Left lung (tissue), 10 donors: ENCODE results near the gene RAMP2. TPM values are rescaled to one million over a fixed set of nuclear protein-coding genes. Genes with fewer than 3 reads are reported as not detected.

Experiments
- ATAC-seq: fragments of 200-7000 bp; cut with Tn5 transposase; one replicate; pipeline ENCODE4 v1.9.1; 2020; ENCODE audit warnings: moderate library complexity
- DNase-seq, 4 donors: peaks; one replicate each; pipeline ENCODE4 v3.0.0-alpha.2; 2013 to 2020
- H3K27ac ChIP-seq, 2 donors: fragments of 200-600 bp; sonication (generic) in 1 of 2; one replicate each; pipeline versions ENCODE4 v1.5.0 to v1.8.0; 2020 to 2021
- H3K27me3 ChIP-seq, 2 donors: fragments of 200-600 bp; sonication (generic) in 1 of 2; one replicate each; pipeline versions ENCODE4 v1.5.0 to v1.8.0; 2020 to 2021
- H3K36me3 ChIP-seq, 2 donors: fragments of 200-600 bp; sonication (generic) in 1 of 2; one replicate each; pipeline versions ENCODE4 v1.5.0 to v1.8.0; 2020 to 2021
- H3K4me1 ChIP-seq, 2 donors: fragments of 200-600 bp; one replicate each; pipeline ENCODE4 v1.8.0; 2021
- H3K4me3 ChIP-seq, 2 donors: fragments of 200-600 bp; sonication (generic) in 1 of 2; one replicate each; pipeline versions ENCODE4 v1.5.0 to v1.8.0; 2020 to 2021; ENCODE audit warnings: mild to moderate bottlenecking in 1 of 2
- H3K9me3 ChIP-seq, 2 donors: fragments of 200-600 bp; sonication (generic) in 1 of 2; one replicate each; pipeline versions ENCODE4 v1.5.0 to v1.8.0; 2020 to 2021
- intact Hi-C, 2 donors: fragments of 100-400 bp; cut with DNase I; formaldehyde crosslinking; loops; one replicate each; pipeline versions ENCODE4 v1.11.2 to v1.14.2; 2022
- polyA plus RNA-seq, 6 donors: library from polyadenylated mRNA; unstranded; fragments of 120-200 nt; gene quantifications; one replicate each; pipeline ENCODE4 v1.2.1, GENCODE V29; 2013; ENCODE audit not compliant: insufficient read length in 6 of 6
- total RNA-seq, 2 donors: library from RNA; stranded (reverse); fragmentation: NEBNext Ultra II Directional; extraction: Animal tissue kit (Norgen Biotek cat#: 25700); gene quantifications; one replicate each; pipeline ENCODE4 v1.2.1, GENCODE V29; 2021
- TF ChIP-seq, protein P1 (sequence below), 2 donors: fragments of 200-600 bp; sonication (generic) in 1 of 2; IDR thresholded peaks; one replicate each; pipeline versions ENCODE4 v1.5.0 to v1.8.0; 2021; ENCODE audit warnings: antibody characterized with exemption in 2 of 2
- donor health status: DM: no; HTN: yes; CAD: no.
- donor health status: DM: no; HTN: no; CAD: no.

RAMP2 gene
- total and polyA plus RNA-seq, 8 donors = 76.1 to 213 (median 173) TPM

DNA sequence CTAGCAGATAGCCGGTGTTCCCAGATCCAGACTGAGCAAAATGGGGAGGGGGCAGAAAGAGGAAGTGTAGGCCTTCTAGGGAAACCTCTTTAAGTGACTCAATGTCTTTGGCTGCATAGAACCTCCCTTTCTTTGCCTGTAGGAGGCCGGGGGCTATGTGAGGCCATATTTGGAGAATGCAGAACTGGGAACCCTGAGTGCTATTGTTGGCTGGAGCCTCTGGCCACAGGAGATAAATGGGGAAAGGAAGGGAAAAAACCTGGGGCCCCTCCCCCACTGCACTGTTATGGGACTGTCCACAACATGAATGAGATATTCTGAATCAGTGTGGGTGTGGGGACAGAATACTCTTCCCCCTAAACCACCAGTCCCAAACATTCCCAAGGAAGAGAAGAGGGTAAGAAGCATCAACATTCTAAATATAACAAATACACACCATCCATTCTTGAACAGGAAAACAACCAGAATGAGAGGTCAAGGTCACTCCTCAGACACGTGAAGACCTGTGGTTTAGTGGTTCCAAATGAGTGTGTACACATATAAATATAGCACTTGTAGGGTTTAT, 14.6 kb downstream of the RAMP2 start:
- H3K36me3 ChIP-seq = peaks cover 0 to 53% of the 10 kb centered on the region in 2 donors
- no peak overlapping the region for H3K4me3 ChIP-seq
- ATAC-seq = no peak
- DNase-seq = no peak
- H3K27me3 ChIP-seq = peaks cover 2 to 10% of the 10 kb centered on the region in 2 donors
- H3K27ac ChIP-seq = no peak overlapping the region
- intact Hi-C loops = no loop called here
- TF ChIP-seq, protein P1, sequence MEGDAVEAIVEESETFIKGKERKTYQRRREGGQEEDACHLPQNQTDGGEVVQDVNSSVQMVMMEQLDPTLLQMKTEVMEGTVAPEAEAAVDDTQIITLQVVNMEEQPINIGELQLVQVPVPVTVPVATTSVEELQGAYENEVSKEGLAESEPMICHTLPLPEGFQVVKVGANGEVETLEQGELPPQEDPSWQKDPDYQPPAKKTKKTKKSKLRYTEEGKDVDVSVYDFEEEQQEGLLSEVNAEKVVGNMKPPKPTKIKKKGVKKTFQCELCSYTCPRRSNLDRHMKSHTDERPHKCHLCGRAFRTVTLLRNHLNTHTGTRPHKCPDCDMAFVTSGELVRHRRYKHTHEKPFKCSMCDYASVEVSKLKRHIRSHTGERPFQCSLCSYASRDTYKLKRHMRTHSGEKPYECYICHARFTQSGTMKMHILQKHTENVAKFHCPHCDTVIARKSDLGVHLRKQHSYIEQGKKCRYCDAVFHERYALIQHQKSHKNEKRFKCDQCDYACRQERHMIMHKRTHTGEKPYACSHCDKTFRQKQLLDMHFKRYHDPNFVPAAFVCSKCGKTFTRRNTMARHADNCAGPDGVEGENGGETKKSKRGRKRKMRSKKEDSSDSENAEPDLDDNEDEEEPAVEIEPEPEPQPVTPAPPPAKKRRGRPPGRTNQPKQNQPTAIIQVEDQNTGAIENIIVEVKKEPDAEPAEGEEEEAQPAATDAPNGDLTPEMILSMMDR (IDR thresholded peaks at IDR 0.05) = no peak
- H3K4me1 ChIP-seq = peaks cover 11 to 33% of the 10 kb centered on the region in 2 donors
- no peaks in the 10 kb centered on the region for H3K9me3 ChIP-seq

GRCh38 chr17:42778570-42778969, 17.5 kb downstream of the RAMP2 start:
- Histone ChIP-seq H3K36me3 (peaks cover 0 to 53% of the 10 kb centered on the region in 2 donors), H3K27ac (no peak overlapping the region), H3K4me3 (no peak overlapping the region), H3K9me3 (no peaks in the 10 kb centered on the region), H3K27me3 (peaks cover 31 to 40% of the 10 kb centered on the region in 2 donors), H3K4me1 (peaks cover 11 to 30% of the 10 kb centered on the region in 2 donors)
- DNase-seq (no peak), ATAC-seq (no peak)
- intact Hi-C loops = no loop called here
- TF ChIP-seq, protein P1 (IDR thresholded peaks at IDR 0.05) = no peak

- Histone ChIP-seq H3K27ac (no peak overlapping the region), H3K4me3 (no peak overlapping the region), H3K9me3 (no peaks in the 10 kb centered on the region), H3K27me3 (peaks cover 40 to 48% of the 10 kb centered on the region in 2 donors), H3K36me3 (peaks cover 0 to 53% of the 10 kb centered on the region in 2 donors), H3K4me1 (peaks cover 6 to 27% of the 10 kb centered on the region in 2 donors)
- intact Hi-C loops = no loop called here
- TF ChIP-seq, protein P1 (IDR thresholded peaks at IDR 0.05) = no peak
- ATAC-seq = no peak
- DNase-seq = no peak
Observed at GRCh38 chr17:42779304-42779935, 18.4 kb downstream of the RAMP2 start.

DNA sequence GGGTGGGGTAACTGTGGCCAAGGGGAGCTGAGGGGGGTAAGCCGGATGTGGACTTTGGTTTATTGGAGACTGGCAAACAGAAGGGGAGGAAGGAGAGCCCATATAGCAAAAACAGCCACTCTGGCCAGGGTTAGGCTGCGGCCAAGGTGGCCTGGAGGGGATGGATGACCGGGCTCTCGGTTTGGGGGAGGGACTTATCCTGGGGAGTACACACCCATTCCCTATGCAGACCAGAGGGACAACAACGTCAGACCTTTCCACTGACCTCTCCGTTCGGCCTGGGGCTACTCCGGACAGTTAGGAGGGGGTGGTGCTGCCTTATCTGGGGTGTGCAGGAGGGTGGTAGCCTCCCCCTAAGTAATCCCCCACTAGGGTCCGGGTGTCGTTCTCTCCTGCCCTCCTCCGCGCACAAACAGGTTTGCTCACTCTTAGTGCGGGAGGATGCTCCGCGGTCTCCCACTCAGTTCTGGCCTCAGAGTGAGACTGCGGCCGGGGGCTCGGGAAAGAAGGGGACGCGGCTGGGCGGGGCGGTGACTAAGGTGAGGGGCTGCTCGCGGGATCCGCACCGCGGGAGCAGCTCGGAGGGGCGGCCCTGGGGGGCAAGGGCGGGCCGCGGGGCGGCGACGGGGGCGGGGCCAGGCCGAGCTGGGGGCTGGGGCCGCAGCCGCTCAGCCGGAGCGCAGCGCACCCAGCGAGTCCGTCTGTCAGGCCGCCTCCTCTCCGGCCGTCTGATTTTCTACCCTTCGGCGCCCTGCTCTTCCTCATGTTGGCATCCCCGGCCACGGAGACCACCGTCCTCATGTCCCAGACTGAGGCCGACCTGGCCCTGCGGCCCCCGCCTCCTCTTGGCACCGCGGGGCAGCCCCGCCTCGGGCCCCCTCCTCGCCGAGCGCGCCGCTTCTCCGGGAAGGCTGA, 19.2 kb downstream of the RAMP2 start, which contains the start of gene WNK4:
WNK4 (plus strand) TSS at position 675 of the 915 bp plus-strand sequence; CDS start at position 764, 89 bp downstream.
- DNase-seq = peak in 1 of 4 donors; percentile 78
- intact Hi-C loops = no loop called here
- peaks cover 47 to 56% of the 10 kb centered on the region in 2 donors for H3K27me3 ChIP-seq

More for the DNA sequence above, 19.2 kb downstream of the RAMP2 start, which contains the start of gene WNK4:
- Histone ChIP-seq H3K36me3 (peaks cover 0 to 48% of the 10 kb centered on the region in 2 donors), H3K27ac (no peak within 1 kb of the TSS), H3K4me1 (peaks cover 6 to 26% of the 10 kb centered on the region in 2 donors), H3K9me3 (no peaks in the 10 kb centered on the region), H3K4me3 (peak within 1 kb of the TSS in 1 of 2 donors; percentile 5)
- ATAC-seq = peak; percentile 47
- TF ChIP-seq, protein P1 (IDR thresholded peaks at IDR 0.05) = no peak
